HCT116 (cell line): Measurements from ENCODE around the gene NDUFAF7. TPM values are rescaled to one million over a fixed set of nuclear protein-coding genes. Genes with fewer than 3 reads are reported as not detected.
"Not testable (repeated sequence)": the region's sequence is repeated elsewhere in the genome, so short reads cannot be mapped to it uniquely, and the experiment has no call there.

Source experiments
- ATAC-seq: fragments of 200-7000 bp; cut with Tn5 transposase; 2 replicates; pipeline ENCODE4 v1.9.1; 2020; ENCODE audit warnings: mild to moderate bottlenecking, moderate library complexity
- BruUV-seq: library from RNA; stranded (reverse); fragments of 400-500 nt; replicated peaks from 2 replicates; lab custom pipeline; 2021; lab: Mats Ljungman, UMichigan
- CTCF ChIA-PET: fragments of 300-600 bp; sonication (Branson Sonifier 250); formaldehyde crosslinking; loops from one replicate; lab custom pipeline; 2021; ENCODE audit warnings: antibody characterized with exemption; lab: Charles Lee
- POLR2A ChIA-PET: fragments of 300-600, 350-600 bp; sonication (Branson Sonifier 250); formaldehyde crosslinking; loops from one replicate; lab custom pipeline; 2021; ENCODE audit warnings: antibody characterized with exemption; lab: Charles Lee
- RAD21 ChIA-PET, 2 experiments: fragments of 300-600 bp; sonication (Branson Sonifier 250); formaldehyde crosslinking; loops; one replicate each; lab custom pipeline; 2023; ENCODE audit warnings: low total read pairs in 2 of 2; ENCODE audit not compliant: uncharacterized antibody in 2 of 2, unreplicated experiment in 2 of 2, low non-redundant PET in 1 of 2; lab: Charles Lee
- DNase-seq: peaks from one replicate; pipeline ENCODE4 v3.0.0-alpha.2; 2010; ENCODE audit warnings: low read depth, low spot score
- H2AFZ ChIP-seq: fragments of 200-600 bp; shearing (Covaris generic), sonication (generic); 2 replicates; pipeline ENCODE4 v1.6.1; 2017; ENCODE audit warnings: low read depth, mixed run types, mixed read lengths, antibody characterized with exemption, low read length; ENCODE audit not compliant: poor library complexity, severe bottlenecking
- H3K27ac ChIP-seq: 2 replicates; pipeline ENCODE4 v1.5.1; 2012; ENCODE audit warnings: low read depth, low read length
- H3K27me3 ChIP-seq: fragments of 200-600 bp; sonication (generic); 2 replicates; pipeline ENCODE4 v1.6.1; 2016; ENCODE audit warnings: mixed run types, low read length, mixed read lengths; ENCODE audit not compliant: insufficient read depth
- H3K36me3 ChIP-seq, 2 experiments: fragments of 200-500 bp in 1 of 2; fragments of 200-600 bp in 1 of 2; sonication (Bioruptor generic) in 1 of 2; sonication (generic) in 1 of 2; 2 replicates each; pipeline versions ENCODE4 v1.5.1 to v1.6.1; 2014 to 2016; ENCODE audit warnings: low read length in 2 of 2, inconsistent platforms in 1 of 2, mixed read lengths in 1 of 2, mixed run types in 1 of 2; ENCODE audit not compliant: insufficient read depth in 2 of 2, control insufficient read depth in 1 of 2
- H3K4me1 ChIP-seq, 2 experiments: fragments of 200-600 bp in 1 of 2; sonication (generic) in 1 of 2; 2 replicates each; pipeline versions ENCODE4 v1.5.1 to v1.6.1; 2012 to 2017; ENCODE audit warnings: low read length in 2 of 2, inconsistent platforms in 1 of 2, mild to moderate bottlenecking in 1 of 2, mixed read lengths in 1 of 2, mixed run types in 1 of 2, moderate library complexity in 1 of 2; ENCODE audit not compliant: insufficient read depth in 2 of 2, control insufficient read depth in 1 of 2
- H3K4me2 ChIP-seq: fragments of 200-600 bp; sonication (generic); 2 replicates; pipeline ENCODE4 v1.6.1; 2017; ENCODE audit warnings: mixed run types, low read length, mixed read lengths
- H3K4me3 ChIP-seq, 2 experiments: fragments of 200-600 bp in 1 of 2; sonication (generic) in 1 of 2; replicated peaks in 1 of 2; 2 replicates each; pipeline ENCODE4 v1.5.1; 2011 to 2016; ENCODE audit warnings: low read length in 2 of 2, control low read depth in 1 of 2, low read depth in 1 of 2, mild to moderate bottlenecking in 1 of 2, mixed read lengths in 1 of 2, mixed run types in 1 of 2
- H3K79me2 ChIP-seq: fragments of 200-600 bp; sonication (generic); 2 replicates; pipeline ENCODE4 v1.6.1; 2017; ENCODE audit warnings: mild to moderate bottlenecking, mixed run types, low read length, moderate library complexity, mixed read lengths; ENCODE audit not compliant: insufficient read depth
- H3K9ac ChIP-seq: fragments of 200-600 bp; sonication (generic); 2 replicates; pipeline ENCODE4 v1.6.1; 2016; ENCODE audit warnings: low read length, mixed read lengths
- H3K9me2 ChIP-seq: fragments of 200-600 bp; sonication (generic), shearing (Covaris generic); 2 replicates; pipeline ENCODE4 v1.6.1; 2017; ENCODE audit warnings: mixed run types, mild to moderate bottlenecking, moderate library complexity; ENCODE audit not compliant: insufficient read depth
- H3K9me3 ChIP-seq, 2 experiments: fragments of 200-500 bp in 1 of 2; fragments of 200-600 bp in 1 of 2; sonication (Bioruptor generic) in 1 of 2; sonication (generic) in 1 of 2; 2 replicates each; pipeline ENCODE4 v1.6.1; 2014 to 2017; ENCODE audit warnings: low read length in 2 of 2, mixed read lengths in 2 of 2, inconsistent platforms in 1 of 2, low read depth in 1 of 2, mild to moderate bottlenecking in 1 of 2, mixed run types in 1 of 2, moderate library complexity in 1 of 2; ENCODE audit not compliant: control insufficient read depth in 1 of 2, insufficient read depth in 1 of 2
- H4K20me1 ChIP-seq: fragments of 200-600 bp; sonication (generic), shearing (Covaris generic); 2 replicates; pipeline ENCODE4 v1.6.1; 2017; ENCODE audit warnings: mixed run types, mild to moderate bottlenecking, moderate library complexity; ENCODE audit not compliant: insufficient read depth
- CEBPB ChIP-seq: IDR thresholded peaks from 2 replicates; pipeline ENCODE4 v1.6.1; 2012; ENCODE audit warnings: low read depth
- CTCF ChIP-seq, 3 experiments: fragments of 200-600 bp in 1 of 3; sonication (generic) in 1 of 3; IDR thresholded peaks in 2 of 3; conservative IDR thresholded peaks in 1 of 3; 2 replicates each; pipeline ENCODE4 v1.5.1; 2012 to 2017; ENCODE audit warnings: low read depth in 2 of 3, low read length in 2 of 3, antibody characterized with exemption in 1 of 3, borderline replicate concordance in 1 of 3, control low read depth in 1 of 3, mild to moderate bottlenecking in 1 of 3, mixed read lengths in 1 of 3, mixed run types in 1 of 3, moderate library complexity in 1 of 3; ENCODE audit not compliant: insufficient read depth in 1 of 3
- EGR1 ChIP-seq: IDR thresholded peaks from 2 replicates; pipeline ENCODE4 v1.6.1; 2012; ENCODE audit warnings: low read depth
- ELF1 ChIP-seq: IDR thresholded peaks from 2 replicates; pipeline ENCODE4 v1.6.1; 2012; ENCODE audit warnings: low read depth, borderline replicate concordance
- EZH2 ChIP-seq: fragments of 200-600 bp; sonication (generic); IDR thresholded peaks from 2 replicates; pipeline ENCODE4 v1.6.1; 2017; ENCODE audit warnings: antibody characterized with exemption, mixed run types
- EZH2phosphoT487 ChIP-seq: fragments of 200-600 bp; IDR thresholded peaks from 2 replicates; pipeline ENCODE4 v1.6.1; 2018; ENCODE audit warnings: antibody characterized with exemption, borderline replicate concordance
- JUND ChIP-seq: IDR thresholded peaks from 2 replicates; pipeline ENCODE4 v1.6.1; 2012
- POLR2A ChIP-seq: IDR thresholded peaks from 2 replicates; pipeline ENCODE4 v1.7.0; 2011; ENCODE audit warnings: borderline replicate concordance; ENCODE audit not compliant: insufficient read depth, insufficient read length; ENCODE audit errors: extremely low read depth
- POLR2AphosphoS5 ChIP-seq: IDR thresholded peaks from 2 replicates; pipeline ENCODE4 v1.6.1; 2011; ENCODE audit warnings: mild to moderate bottlenecking, low read depth, low read length, moderate library complexity
- RAD21 ChIP-seq: IDR thresholded peaks from 2 replicates; pipeline ENCODE4 v1.6.1; 2012; ENCODE audit warnings: low read depth, mild to moderate bottlenecking
- REST ChIP-seq: IDR thresholded peaks from 2 replicates; pipeline ENCODE4 v1.6.1; 2012; ENCODE audit warnings: low read depth
- SIN3A ChIP-seq: IDR thresholded peaks from 2 replicates; pipeline ENCODE4 v1.6.1; 2012; ENCODE audit warnings: low read depth
- SP1 ChIP-seq: IDR thresholded peaks from 2 replicates; pipeline ENCODE4 v1.6.1; 2012; ENCODE audit warnings: low read depth
- SRF ChIP-seq: IDR thresholded peaks from 2 replicates; pipeline ENCODE4 v1.6.1; 2012; ENCODE audit warnings: low read depth
- TCF7L2 ChIP-seq: IDR thresholded peaks from 2 replicates; pipeline ENCODE4 v1.7.0; 2011; ENCODE audit warnings: borderline replicate concordance, inconsistent platforms; ENCODE audit not compliant: insufficient read depth, insufficient read length; ENCODE audit errors: extremely low read depth
- ZFX ChIP-seq: fragments of 450-650 bp; IDR thresholded peaks from 2 replicates; pipeline ENCODE4 v1.6.1; 2017
- intact Hi-C: fragments of 100-400 bp; cut with micrococcal nuclease; formaldehyde crosslinking; loops from 2 replicates; pipeline ENCODE4 v1.10.0; 2022
- total RNA-seq: library from RNA; stranded (reverse); gene quantifications from one replicate; pipeline ENCODE4 v1.2.1, GENCODE V29; 2021; ENCODE audit not compliant: unreplicated experiment

Gene NDUFAF7
- total RNA-seq, 1 experiment from 2014 or later: 21.6 TPM

- H3K79me2 ChIP-seq: peaks cover 98% of the 10 kb centered on the region
- no peaks in the 10 kb centered on the region for H3K9me2 ChIP-seq
- H4K20me1 ChIP-seq: no peaks in the 10 kb centered on the region; the same call in 1 of the 2 replicates
- ATAC-seq (no peak), DNase-seq (no peak)
- H3K4me3 ChIP-seq: no peak overlapping the region
- CTCF ChIA-PET: no interaction called here
- no peaks in the 10 kb centered on the region for H3K9me3 ChIP-seq
- H3K9ac ChIP-seq: no peak overlapping the region
- RAD21 ChIA-PET: no interaction called here
- H2AFZ ChIP-seq: no peak overlapping the region
- no TSS peak for BruUV-seq
- intact Hi-C loops: no loop called here
- H3K4me1 ChIP-seq: no peaks in the 10 kb centered on the region
- POLR2A ChIA-PET: no interaction called here
- H3K4me2 ChIP-seq: no peak overlapping the region
- no peak for TF ChIP-seq ZFX
- no peak for TF ChIP-seq EZH2phosphoT487
- no peak for TF ChIP-seq ELF1
- TF ChIP-seq CTCF (IDR thresholded peaks at IDR 0.05 in 2 of 3, conservative IDR thresholded peaks at IDR 0.05 in 1 of 3; ENCODE audit: borderline replicate concordance in 1 of 3, insufficient read depth in 1 of 3, low read depth in 2 of 3, low read length in 2 of 3): no peak
- TF ChIP-seq CEBPB: no peak
- no peak for TF ChIP-seq RAD21
- TF ChIP-seq SRF: no peak
- TF ChIP-seq JUND: no peak
- TF ChIP-seq SIN3A: no peak
- TF ChIP-seq EZH2: no peak
- no peak for TF ChIP-seq POLR2AphosphoS5
- no peak for TF ChIP-seq REST
- no peak for TF ChIP-seq POLR2A
- TF ChIP-seq TCF7L2: no peak
- TF ChIP-seq EGR1: no peak
- no peak for TF ChIP-seq SP1
- no peaks in the 10 kb centered on the region for H3K27me3 ChIP-seq
- no peak overlapping the region for H3K27ac ChIP-seq
- H3K36me3 ChIP-seq: peaks cover 41 to 82% of the 10 kb centered on the region in 2 experiments
Measured at GRCh38 chr2:37205689-37206341, 25.6 kb upstream of the NDUFAF7 start.

GRCh38 chr2:37206760-37207159 lies 24.7 kb upstream of the NDUFAF7 start:
- H3K79me2 ChIP-seq: peaks cover 98% of the 10 kb centered on the region

More at GRCh38 chr2:37206760-37207159, 24.7 kb upstream of the NDUFAF7 start:
- H2AFZ ChIP-seq, ATAC-seq, H3K9ac ChIP-seq, intact Hi-C loops, RAD21 ChIA-PET, H3K9me3 ChIP-seq, H4K20me1 ChIP-seq, POLR2A ChIA-PET, BruUV-seq, H3K4me2 ChIP-seq, H3K4me3 ChIP-seq, H3K9me2 ChIP-seq, H3K4me1 ChIP-seq, DNase-seq, CTCF ChIA-PET, H3K27me3 ChIP-seq, H3K27ac ChIP-seq: not testable (repeated sequence)
- H3K36me3 ChIP-seq: peaks cover 43 to 82% of the 10 kb centered on the region in 2 experiments
